HG03432 (cell line): ENCODE measurements around the gene COL20A1.

Experiments used
- ATAC-seq: cut with Tn5 transposase; IDR thresholded peaks from one replicate; pipeline ENCODE4 v1.9.1; 2021; ENCODE audit warnings: mild to moderate bottlenecking, moderate library complexity; ENCODE audit not compliant: unreplicated experiment

Gene COL20A1

GRCh38 chr20:63317601-63318291, 24.8 kb downstream of the COL20A1 start:
- ATAC-seq, result no peak

GRCh38 chr20:63318391-63319163, 25.6 kb downstream of the COL20A1 start:
- ATAC-seq, result no peak

- ATAC-seq, result no peak
Observed at GRCh38 chr20:63319164-63320040, 26.4 kb downstream of the COL20A1 start.

GRCh38 chr20:63320041-63320511, 27.1 kb downstream of the COL20A1 start:
- ATAC-seq, result no peak

- no peak for ATAC-seq
Observed at GRCh38 chr20:63320616-63321147, 27.7 kb downstream of the COL20A1 start.

- ATAC-seq, result no peak
Observed at GRCh38 chr20:63321148-63321831, 28.3 kb downstream of the COL20A1 start.

- ATAC-seq, result no peak
Observed at GRCh38 chr20:63322146-63322932, 29.4 kb downstream of the COL20A1 start.

- no peak for ATAC-seq
Observed at GRCh38 chr20:63322933-63323273, 29.9 kb downstream of the COL20A1 start.

- ATAC-seq, result no peak
Observed at GRCh38 chr20:63323357-63323981, 30.5 kb downstream of the COL20A1 start.

GRCh38 chr20:63325021-63325471, 32.1 kb downstream of the COL20A1 start:
- no peak for ATAC-seq

- ATAC-seq, result no peak
Observed at GRCh38 chr20:63325554-63326313, 32.7 kb downstream of the COL20A1 start.

- ATAC-seq, result no peak
Observed at GRCh38 chr20:63326314-63327230, 33.6 kb downstream of the COL20A1 start.

- ATAC-seq, result no peak
Observed at GRCh38 chr20:63327231-63327745, 34.3 kb downstream of the COL20A1 start.

GRCh38 chr20:63328026-63328700, 35.2 kb downstream of the COL20A1 start:
- no peak for ATAC-seq

- no peak for ATAC-seq
Observed at GRCh38 chr20:63328718-63329275, 35.8 kb downstream of the COL20A1 start.

- no peak for ATAC-seq
Observed at GRCh38 chr20:63329331-63330083, 36.5 kb downstream of the COL20A1 start.
